Esophagus squamous epithelium (tissue), 4 donors: ENCODE data around the gene COA5.

Experiments
- CTCF ChIP-seq, 6 experiments: fragments of 450-650 bp in 4 of 6; fragments of 200-600 bp in 2 of 6; sonication (generic) in 2 of 6; IDR thresholded peaks; one replicate each; pipeline ENCODE4 v1.5.1; 2016 to 2019; ENCODE audit warnings: antibody characterized with exemption in 6 of 6, mild to moderate bottlenecking in 4 of 6, moderate library complexity in 4 of 6
- POLR2A ChIP-seq, 4 donors: fragments of 450-650 bp; IDR thresholded peaks; one replicate each; pipeline ENCODE4 v1.6.1; 2017; ENCODE audit warnings: antibody characterized with exemption in 4 of 4, mild to moderate bottlenecking in 4 of 4, moderate library complexity in 3 of 4

GRCh38 chr2:98583816-98584618 is 24.3 kb downstream of the COA5 start:
- no peak for TF ChIP-seq CTCF (IDR thresholded peaks at IDR 0.05)
- no peak for TF ChIP-seq POLR2A (IDR thresholded peaks at IDR 0.05)
